ENCODE data around the gene MED12L.

Gene MED12L

DNA sequence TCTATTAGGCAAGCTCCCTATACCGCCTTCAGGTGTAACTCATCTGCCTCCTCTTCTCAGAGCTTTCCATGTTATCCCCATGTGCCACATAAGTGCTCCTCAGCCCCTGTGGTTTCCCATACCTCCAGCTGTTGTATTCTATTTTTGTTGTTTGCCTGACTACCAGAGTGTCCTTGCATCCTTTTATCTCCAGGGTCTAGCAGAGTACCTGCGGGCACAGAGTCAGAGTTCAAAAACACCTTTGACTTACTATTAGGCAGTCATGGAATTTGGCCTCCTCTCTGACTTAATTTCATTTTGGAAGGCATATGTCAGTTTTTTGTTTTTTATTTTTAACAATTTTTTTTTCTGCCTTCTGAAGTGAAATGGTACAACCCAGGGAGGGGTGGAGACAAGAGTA is 224.1 kb downstream of the MED12L start:
- Histone ChIP-seq H3K9me3 (ENCODE audit: control insufficient read depth, low read length) (no peaks in the 10 kb centered on the region), H3K4me1 (peaks cover 8% of the 10 kb centered on the region), H2AFZ (no peak overlapping the region), H3K4me3 (ENCODE audit: low read depth, low read length) (no peak overlapping the region), H3K79me2 (no peaks in the 10 kb centered on the region), H3K27ac (no peak overlapping the region), H3K4me2 (ENCODE audit: low read length) (no peak overlapping the region), H3K27me3 (ENCODE audit: control insufficient read depth, insufficient read depth, low read length) (no peaks in the 10 kb centered on the region), H3K36me3 (ENCODE audit: control insufficient read depth, insufficient read depth, low read length) (no peaks in the 10 kb centered on the region), H3K9ac (no peak overlapping the region)
- TF ChIP-seq, protein P1, sequence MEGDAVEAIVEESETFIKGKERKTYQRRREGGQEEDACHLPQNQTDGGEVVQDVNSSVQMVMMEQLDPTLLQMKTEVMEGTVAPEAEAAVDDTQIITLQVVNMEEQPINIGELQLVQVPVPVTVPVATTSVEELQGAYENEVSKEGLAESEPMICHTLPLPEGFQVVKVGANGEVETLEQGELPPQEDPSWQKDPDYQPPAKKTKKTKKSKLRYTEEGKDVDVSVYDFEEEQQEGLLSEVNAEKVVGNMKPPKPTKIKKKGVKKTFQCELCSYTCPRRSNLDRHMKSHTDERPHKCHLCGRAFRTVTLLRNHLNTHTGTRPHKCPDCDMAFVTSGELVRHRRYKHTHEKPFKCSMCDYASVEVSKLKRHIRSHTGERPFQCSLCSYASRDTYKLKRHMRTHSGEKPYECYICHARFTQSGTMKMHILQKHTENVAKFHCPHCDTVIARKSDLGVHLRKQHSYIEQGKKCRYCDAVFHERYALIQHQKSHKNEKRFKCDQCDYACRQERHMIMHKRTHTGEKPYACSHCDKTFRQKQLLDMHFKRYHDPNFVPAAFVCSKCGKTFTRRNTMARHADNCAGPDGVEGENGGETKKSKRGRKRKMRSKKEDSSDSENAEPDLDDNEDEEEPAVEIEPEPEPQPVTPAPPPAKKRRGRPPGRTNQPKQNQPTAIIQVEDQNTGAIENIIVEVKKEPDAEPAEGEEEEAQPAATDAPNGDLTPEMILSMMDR (IDR thresholded peaks at IDR 0.05), result no peak

DNA sequence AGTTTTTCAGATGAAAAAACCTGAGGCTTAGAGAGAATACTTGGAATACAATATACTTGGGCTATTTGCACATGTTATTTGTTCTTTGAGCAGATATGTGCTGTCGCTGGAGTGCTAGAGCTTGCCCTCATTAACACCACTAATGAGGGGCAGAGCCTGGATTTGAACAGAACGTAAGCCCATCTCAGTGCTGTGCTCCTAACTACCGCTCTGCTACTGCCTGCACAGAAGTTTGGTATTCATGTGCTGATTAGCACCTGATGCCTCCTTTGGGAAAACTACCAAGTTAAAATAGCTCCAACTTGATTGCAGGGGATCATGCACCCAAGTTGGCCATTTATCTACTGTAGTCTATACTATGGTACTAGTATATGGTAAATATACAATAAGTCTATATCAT is 227.5 kb downstream of the MED12L start:
- Histone ChIP-seq H3K4me1 (no peaks in the 10 kb centered on the region), H3K9me3 (ENCODE audit: control insufficient read depth, low read length) (no peaks in the 10 kb centered on the region), H3K27me3 (ENCODE audit: control insufficient read depth, insufficient read depth, low read length) (no peaks in the 10 kb centered on the region), H3K36me3 (ENCODE audit: control insufficient read depth, insufficient read depth, low read length) (no peaks in the 10 kb centered on the region), H3K4me3 (ENCODE audit: low read depth, low read length) (no peak overlapping the region), H3K79me2 (no peaks in the 10 kb centered on the region), H2AFZ (no peak overlapping the region), H3K4me2 (ENCODE audit: low read length) (no peak overlapping the region), H3K27ac (no peak overlapping the region), H3K9ac (no peak overlapping the region)
- TF ChIP-seq, protein P1 (IDR thresholded peaks at IDR 0.05), result no peak

DNA sequence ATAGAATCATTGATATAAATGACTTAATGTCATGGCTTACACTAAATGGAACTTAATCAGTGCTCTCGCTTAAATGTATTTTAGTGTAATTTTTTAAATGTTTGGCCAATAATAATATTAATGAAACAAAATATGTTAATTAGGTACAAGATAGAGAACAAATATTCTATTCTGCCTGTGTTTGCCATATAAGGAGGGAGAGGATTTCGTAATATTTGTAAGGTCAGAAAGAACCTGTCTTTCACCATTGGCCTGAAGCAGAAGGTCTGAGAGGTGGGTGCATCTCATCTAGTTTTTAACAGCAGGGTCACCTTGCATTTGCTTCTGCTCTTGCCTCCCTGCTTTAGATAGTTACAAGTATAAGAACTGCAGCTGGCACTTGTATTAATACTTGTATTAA is 228.7 kb downstream of the MED12L start:
- Histone ChIP-seq H3K36me3 (ENCODE audit: control insufficient read depth, insufficient read depth, low read length) (no peaks in the 10 kb centered on the region), H3K9me3 (ENCODE audit: control insufficient read depth, low read length) (no peaks in the 10 kb centered on the region), H3K27ac (no peak overlapping the region), H2AFZ (no peak overlapping the region), H3K4me2 (ENCODE audit: low read length) (no peak overlapping the region), H3K4me3 (ENCODE audit: low read depth, low read length) (no peak overlapping the region), H3K79me2 (no peaks in the 10 kb centered on the region), H3K27me3 (ENCODE audit: control insufficient read depth, insufficient read depth, low read length) (no peaks in the 10 kb centered on the region), H3K4me1 (no peaks in the 10 kb centered on the region), H3K9ac (no peak overlapping the region)
- TF ChIP-seq, protein P1 (IDR thresholded peaks at IDR 0.05), result no peak

DNA sequence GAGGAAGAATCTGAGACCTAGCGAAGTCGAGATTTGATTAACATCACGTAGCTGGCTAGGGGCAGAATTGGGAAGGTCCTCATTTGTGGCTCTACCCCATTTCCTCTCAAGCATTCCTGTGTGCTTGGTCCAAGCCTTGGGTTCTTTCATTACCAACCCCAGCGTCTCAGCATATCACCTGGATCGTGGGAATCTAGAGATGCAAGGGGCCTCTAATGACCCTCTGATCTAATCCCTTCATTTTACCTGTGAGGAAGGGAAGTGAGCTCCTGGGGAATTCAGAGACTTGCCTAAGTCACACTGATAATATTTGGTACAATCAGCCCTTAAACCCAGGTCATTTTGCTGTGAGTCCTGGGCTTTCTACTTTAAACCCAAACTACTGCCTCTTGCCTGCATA is 229.1 kb downstream of the MED12L start:
- H3K4me1 ChIP-seq, result no peaks in the 10 kb centered on the region
- H3K27ac ChIP-seq, result no peak overlapping the region
- TF ChIP-seq, protein P1 (IDR thresholded peaks at IDR 0.05), result no peak

DNA sequence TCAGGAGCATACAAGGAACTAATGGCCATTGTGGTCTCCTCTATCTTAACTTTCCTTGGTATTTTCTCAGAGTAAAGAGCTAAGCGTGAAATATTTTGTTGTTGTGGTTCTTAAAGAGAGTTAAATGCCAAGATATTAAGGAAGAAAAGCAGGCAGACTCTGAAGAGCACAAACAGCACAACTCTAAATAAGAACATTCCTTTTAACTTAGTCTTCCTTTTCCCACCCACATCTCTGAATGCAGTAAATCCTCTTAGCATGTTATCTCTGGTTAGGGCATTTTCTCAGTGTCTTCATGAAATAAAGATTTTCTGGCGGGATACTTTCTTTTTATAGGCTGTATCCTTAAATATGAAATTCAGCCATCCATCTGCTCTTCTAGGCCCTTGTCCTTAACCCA is 229.7 kb downstream of the MED12L start:
- Histone ChIP-seq H3K4me2 (ENCODE audit: low read length) (no peak overlapping the region), H3K4me3 (ENCODE audit: low read depth, low read length) (no peak overlapping the region), H3K9ac (no peak overlapping the region), H3K27me3 (ENCODE audit: control insufficient read depth, insufficient read depth, low read length) (no peaks in the 10 kb centered on the region), H3K36me3 (ENCODE audit: control insufficient read depth, insufficient read depth, low read length) (no peaks in the 10 kb centered on the region), H2AFZ (no peak overlapping the region), H3K27ac (no peak overlapping the region), H3K9me3 (ENCODE audit: control insufficient read depth, low read length) (no peaks in the 10 kb centered on the region), H3K79me2 (no peaks in the 10 kb centered on the region), H3K4me1 (no peaks in the 10 kb centered on the region)
- TF ChIP-seq, protein P1 (IDR thresholded peaks at IDR 0.05), result no peak

More for the DNA sequence above, 229.1 kb downstream of the MED12L start:
- Histone ChIP-seq H3K4me3 (ENCODE audit: low read depth, low read length) (no peak overlapping the region), H2AFZ (no peak overlapping the region), H3K9ac (no peak overlapping the region), H3K9me3 (ENCODE audit: control insufficient read depth, low read length) (no peaks in the 10 kb centered on the region), H3K79me2 (no peaks in the 10 kb centered on the region), H3K36me3 (ENCODE audit: control insufficient read depth, insufficient read depth, low read length) (no peaks in the 10 kb centered on the region), H3K27me3 (ENCODE audit: control insufficient read depth, insufficient read depth, low read length) (no peaks in the 10 kb centered on the region), H3K4me2 (ENCODE audit: low read length) (no peak overlapping the region)
